GM12891 (cell line): Measurements from ENCODE around the gene LRRC47.
"Not testable (repeated sequence)": the region's sequence is repeated elsewhere in the genome, so short reads cannot be mapped to it uniquely, and the experiment has no call there.

Experiments used
- DNase-seq: peaks from one replicate; pipeline ENCODE4 v3.0.0; 2011; ENCODE audit warnings: low spot score; ENCODE audit not compliant: insufficient read length
- FAIRE-seq: peaks from 2 replicates; lab custom pipeline; 2011; peaks lifted over from hg19 to GRCh38; lab: Jason Lieb, UNC
- PAX5 ChIP-seq: IDR thresholded peaks from 2 replicates; pipeline ENCODE4 v1.6.1; 2011; ENCODE audit warnings: low read length, moderate library complexity, mild to moderate bottlenecking; ENCODE audit not compliant: insufficient read depth, severe bottlenecking
- POLR2A ChIP-seq: IDR thresholded peaks from 2 replicates; pipeline ENCODE4 v1.6.1; 2011; ENCODE audit warnings: low read depth, low read length, control low read depth
- POLR2AphosphoS5 ChIP-seq: IDR thresholded peaks from 2 replicates; pipeline ENCODE4 v1.6.1; 2011; ENCODE audit warnings: low read depth, low read length, control low read depth
- POU2F2 ChIP-seq: IDR thresholded peaks from 2 replicates; pipeline ENCODE4 v1.6.1; 2011; ENCODE audit warnings: low read depth, mild to moderate bottlenecking, control low read depth, low read length, moderate library complexity
- SPI1 ChIP-seq: IDR thresholded peaks from 2 replicates; pipeline ENCODE4 v1.6.1; 2011; ENCODE audit warnings: low read depth, low read length, control low read depth
- TAF1 ChIP-seq: IDR thresholded peaks from 2 replicates; pipeline ENCODE4 v1.6.1; 2011; ENCODE audit warnings: low read depth, low read length, control low read depth

LRRC47 gene

GRCh38 chr1:3752400-3752945 is 43.8 kb downstream of the LRRC47 start, which contains the start of gene CCDC27:
Gene CCDC27 (plus strand): TSS chr1:3752450. CDS start chr1:3752482, 32 bp downstream.
- no peak for TF ChIP-seq POLR2A
- no peak for TF ChIP-seq PAX5
- no peak for TF ChIP-seq TAF1
- no peak for TF ChIP-seq POU2F2

DNA sequence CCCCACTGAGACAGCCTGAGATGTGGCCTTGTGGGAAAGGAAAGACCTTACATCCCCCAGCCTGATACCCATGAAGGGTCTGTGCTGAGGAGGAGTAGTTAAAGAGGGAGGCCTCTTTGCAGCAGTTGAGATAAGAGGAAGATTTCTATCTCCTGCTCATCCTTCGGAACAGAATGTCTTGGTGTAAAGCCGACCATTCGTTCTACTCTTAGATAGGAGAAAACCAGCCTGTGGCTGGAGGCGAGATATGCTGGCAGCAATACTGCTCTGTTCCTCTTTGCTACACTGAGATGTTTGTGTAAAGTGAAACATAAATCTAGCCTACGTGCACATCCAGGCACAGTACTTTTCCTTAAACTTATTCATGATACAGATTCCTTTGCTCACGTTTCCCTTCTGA is 45.6 kb downstream of the LRRC47 start:
- FAIRE-seq (no peak), DNase-seq (no peak)

More at GRCh38 chr1:3752400-3752945, 43.8 kb downstream of the LRRC47 start, which contains the start of gene CCDC27:
- FAIRE-seq (no peak), DNase-seq (no peak)

GRCh38 chr1:3749512-3749911 is 46.8 kb downstream of the LRRC47 start:
- no peak for TF ChIP-seq SPI1
- FAIRE-seq = no peak
- no peak for DNase-seq

More for the DNA sequence above, 45.6 kb downstream of the LRRC47 start:
- no peak for TF ChIP-seq POU2F2
- no peak for TF ChIP-seq SPI1
- no peak for TF ChIP-seq POLR2AphosphoS5
- TF ChIP-seq PAX5 = no peak
- no peak for TF ChIP-seq TAF1
- no peak for TF ChIP-seq POLR2A

DNA sequence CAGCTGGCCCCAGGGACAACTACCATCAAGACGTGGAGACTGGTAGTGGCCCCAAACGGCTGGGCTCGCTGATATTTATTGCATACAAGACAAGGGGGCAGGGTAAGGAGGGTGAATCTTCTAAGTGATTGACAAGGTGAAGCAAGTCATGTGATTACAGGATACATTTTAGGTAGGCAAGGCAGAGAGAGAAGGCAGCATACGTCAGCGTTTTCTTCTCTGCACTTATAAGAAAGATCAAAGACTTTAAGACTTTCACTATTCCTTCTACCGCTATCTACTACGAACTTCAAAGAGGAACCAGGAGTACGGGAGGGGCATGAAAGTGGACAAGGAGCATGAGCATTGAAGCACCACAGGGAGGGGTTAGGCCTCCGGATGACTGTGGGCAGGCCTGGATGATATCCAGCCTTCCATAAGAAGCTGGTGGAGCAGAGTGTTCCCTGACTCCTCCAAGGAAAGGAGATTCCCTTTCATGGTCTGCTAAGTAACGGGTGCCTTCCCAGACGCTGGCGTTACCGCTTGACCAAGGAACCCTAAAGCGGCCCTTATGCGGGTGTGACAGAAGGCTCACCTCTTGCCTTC is 47.9 kb downstream of the LRRC47 start:
- not testable (repeated sequence) for DNase-seq, FAIRE-seq

DNA sequence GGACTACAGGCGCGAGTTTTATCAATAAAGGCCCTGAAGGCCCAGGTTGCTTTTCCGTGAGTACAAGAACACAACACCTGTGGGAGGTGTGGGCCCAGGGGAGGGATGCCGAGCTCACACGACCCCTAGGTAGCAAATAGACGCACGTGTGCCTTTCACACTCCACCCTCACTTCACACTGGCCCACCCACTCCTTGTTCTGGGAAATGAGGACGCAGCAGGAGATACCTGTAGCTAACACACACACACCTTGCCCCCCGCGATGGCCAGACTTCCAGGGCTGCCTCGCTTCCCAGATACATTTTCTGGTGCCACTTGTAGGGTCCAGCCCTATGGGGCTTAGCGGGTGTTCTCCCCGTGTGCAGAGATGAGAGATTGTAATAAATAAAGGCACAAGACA is 48.4 kb downstream of the LRRC47 start:
- DNase-seq = no peak
- TF ChIP-seq POLR2AphosphoS5 = no peak
- no peak for TF ChIP-seq POU2F2
- TF ChIP-seq TAF1 = no peak
- no peak for TF ChIP-seq POLR2A
- TF ChIP-seq SPI1 = no peak
- TF ChIP-seq PAX5 = no peak
- no peak for FAIRE-seq

GRCh38 chr1:3747522-3747848 is 48.8 kb downstream of the LRRC47 start:
- DNase-seq (no peak), FAIRE-seq (no peak)
- TF ChIP-seq POLR2AphosphoS5 = no peak
- no peak for TF ChIP-seq POU2F2
- no peak for TF ChIP-seq TAF1
- no peak for TF ChIP-seq SPI1
- TF ChIP-seq PAX5 = no peak
- no peak for TF ChIP-seq POLR2A

GRCh38 chr1:3746830-3747521 is 49.3 kb downstream of the LRRC47 start:
- no peak for TF ChIP-seq POLR2A
- no peak for TF ChIP-seq PAX5
- no peak for TF ChIP-seq POLR2AphosphoS5
- TF ChIP-seq TAF1 = no peak
- TF ChIP-seq POU2F2 = no peak
- TF ChIP-seq SPI1 = no peak
- peak; percentile 85 for FAIRE-seq
- DNase-seq = peak; percentile 99

- FAIRE-seq (no peak), DNase-seq (no peak)
- TF ChIP-seq SPI1 (no peak), TAF1 (no peak), PAX5 (no peak), POLR2AphosphoS5 (no peak), POU2F2 (no peak), POLR2A (no peak)
Measured at GRCh38 chr1:3746389-3746829, 49.9 kb downstream of the LRRC47 start.

GRCh38 chr1:3745590-3746381 is 50.5 kb downstream of the LRRC47 start:
- no peak for DNase-seq
- FAIRE-seq = peak; percentile 35
- no peak for TF ChIP-seq SPI1
- TF ChIP-seq POLR2AphosphoS5 = no peak
- TF ChIP-seq TAF1 = no peak
- TF ChIP-seq PAX5 = no peak
- TF ChIP-seq POLR2A = no peak
- TF ChIP-seq POU2F2 = no peak

DNA sequence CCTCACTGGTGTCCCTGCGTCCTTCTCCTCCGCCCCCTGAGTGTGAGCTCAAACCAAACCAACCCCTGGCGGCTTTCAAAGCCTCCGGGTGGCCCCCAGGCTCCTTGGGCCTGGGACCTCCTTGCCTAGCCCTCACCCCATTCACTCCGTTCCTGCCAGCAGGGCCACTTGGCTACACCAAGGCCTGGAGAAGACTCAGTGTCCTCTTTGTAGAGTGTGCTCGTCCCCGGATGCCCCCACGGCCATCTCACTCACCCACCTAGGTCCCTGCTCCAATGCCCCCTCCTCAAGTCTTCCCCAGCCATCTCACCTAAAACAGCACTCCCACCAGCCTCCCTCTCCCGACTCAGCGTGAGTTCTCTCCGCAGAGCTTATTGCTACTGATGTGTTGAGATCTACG is 51.2 kb downstream of the LRRC47 start:
- TF ChIP-seq POU2F2 (no peak), PAX5 (no peak), POLR2AphosphoS5 (no peak), TAF1 (no peak)
- DNase-seq (no peak), FAIRE-seq (no peak)
